ENCODE measurements around the gene SYTL4. TPM values are rescaled to one million over a fixed set of nuclear protein-coding genes. Genes with fewer than 3 reads are reported as not detected.
A peak's percentile ranks its signal among the peaks of the same experiment; 100 is the strongest.

The SYTL4 gene
- total and polyA plus RNA-seq, 4 donors = 5.2 to 26.2 (median 10.2) TPM

DNA sequence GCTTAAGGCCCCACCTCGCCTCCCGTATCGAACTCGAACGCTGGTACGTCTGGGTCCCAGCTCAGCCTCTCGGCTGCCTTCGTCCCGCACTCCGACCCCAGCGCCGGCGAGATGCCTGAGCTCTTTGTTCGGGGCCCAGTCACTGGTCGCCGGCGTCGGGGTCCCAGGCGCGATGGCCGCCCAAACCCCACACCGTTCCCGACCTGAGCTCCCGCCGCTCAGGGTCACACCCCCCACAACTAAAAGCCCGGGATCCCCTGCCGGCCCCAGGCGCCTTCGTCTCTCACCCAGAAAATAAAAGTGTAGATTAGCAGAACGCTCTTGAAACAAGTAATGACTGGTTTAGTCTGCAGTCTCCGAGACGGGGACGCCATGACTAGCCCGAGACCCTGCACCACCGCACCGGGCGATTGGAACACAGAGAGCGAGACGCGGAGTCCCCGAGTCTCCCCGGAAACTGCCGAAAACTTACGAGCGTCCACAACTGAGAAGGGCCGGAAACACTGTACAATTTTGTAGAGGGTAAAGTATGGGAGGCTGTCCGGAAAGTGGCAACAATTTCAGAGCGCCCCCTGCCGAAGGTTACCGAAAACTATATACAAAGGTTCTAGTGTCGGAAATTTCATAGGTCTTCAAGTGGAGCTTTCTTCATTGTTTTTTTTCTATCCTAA is 95.5 kb downstream of the SYTL4 start, which contains the start of gene TSPAN6:
Gene TSPAN6 (minus strand): TSS at position 486 of the 671 bp plus-strand sequence. CDS start 112 bp downstream, at position 374.
- peaks cover 0 to 2% (median 0%) of the 10 kb centered on the region in 4 donors for H3K4me1 ChIP-seq (ENCODE audit: control insufficient read depth in 4 of 4, insufficient read depth in 4 of 4, low read length in 3 of 4)
- TF ChIP-seq FOXA2 (IDR thresholded peaks at IDR 0.05) (no peak), JUND (IDR thresholded peaks at IDR 0.05) (peak in 1 of 2 donors; percentile 9), YY1 (IDR thresholded peaks at IDR 0.05) (peak; percentile 75), GABPA (IDR thresholded peaks at IDR 0.05 in 1 of 2, conservative IDR thresholded peaks at IDR 0.05 in 1 of 2) (peak; percentile 39 to 68), RAD21 (IDR thresholded peaks at IDR 0.05) (peak; percentile 60 to 73), HNF4A (conservative IDR thresholded peaks at IDR 0.05) (peak in 1 of 2 donors; percentile 17), RXRA (IDR thresholded peaks at IDR 0.05) (no peak), FOXA1 (IDR thresholded peaks at IDR 0.05) (no peak), SP1 (IDR thresholded peaks at IDR 0.05) (peak; percentile 20), EGR1 (IDR thresholded peaks at IDR 0.05; ENCODE audit: low read depth in 2 of 2) (peak in 1 of 2 donors; percentile 25), NR2F2 (IDR thresholded peaks at IDR 0.05) (peak; percentile 17), HNF4G (IDR thresholded peaks at IDR 0.05) (no peak), TAF1 (conservative IDR thresholded peaks at IDR 0.05) (no peak)
- TF ChIP-seq, protein P1, sequence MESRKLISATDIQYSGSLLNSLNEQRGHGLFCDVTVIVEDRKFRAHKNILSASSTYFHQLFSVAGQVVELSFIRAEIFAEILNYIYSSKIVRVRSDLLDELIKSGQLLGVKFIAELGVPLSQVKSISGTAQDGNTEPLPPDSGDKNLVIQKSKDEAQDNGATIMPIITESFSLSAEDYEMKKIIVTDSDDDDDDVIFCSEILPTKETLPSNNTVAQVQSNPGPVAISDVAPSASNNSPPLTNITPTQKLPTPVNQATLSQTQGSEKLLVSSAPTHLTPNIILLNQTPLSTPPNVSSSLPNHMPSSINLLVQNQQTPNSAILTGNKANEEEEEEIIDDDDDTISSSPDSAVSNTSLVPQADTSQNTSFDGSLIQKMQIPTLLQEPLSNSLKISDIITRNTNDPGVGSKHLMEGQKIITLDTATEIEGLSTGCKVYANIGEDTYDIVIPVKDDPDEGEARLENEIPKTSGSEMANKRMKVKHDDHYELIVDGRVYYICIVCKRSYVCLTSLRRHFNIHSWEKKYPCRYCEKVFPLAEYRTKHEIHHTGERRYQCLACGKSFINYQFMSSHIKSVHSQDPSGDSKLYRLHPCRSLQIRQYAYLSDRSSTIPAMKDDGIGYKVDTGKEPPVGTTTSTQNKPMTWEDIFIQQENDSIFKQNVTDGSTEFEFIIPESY (IDR thresholded peaks at IDR 0.05) = no peak
- TF ChIP-seq, protein P2, sequence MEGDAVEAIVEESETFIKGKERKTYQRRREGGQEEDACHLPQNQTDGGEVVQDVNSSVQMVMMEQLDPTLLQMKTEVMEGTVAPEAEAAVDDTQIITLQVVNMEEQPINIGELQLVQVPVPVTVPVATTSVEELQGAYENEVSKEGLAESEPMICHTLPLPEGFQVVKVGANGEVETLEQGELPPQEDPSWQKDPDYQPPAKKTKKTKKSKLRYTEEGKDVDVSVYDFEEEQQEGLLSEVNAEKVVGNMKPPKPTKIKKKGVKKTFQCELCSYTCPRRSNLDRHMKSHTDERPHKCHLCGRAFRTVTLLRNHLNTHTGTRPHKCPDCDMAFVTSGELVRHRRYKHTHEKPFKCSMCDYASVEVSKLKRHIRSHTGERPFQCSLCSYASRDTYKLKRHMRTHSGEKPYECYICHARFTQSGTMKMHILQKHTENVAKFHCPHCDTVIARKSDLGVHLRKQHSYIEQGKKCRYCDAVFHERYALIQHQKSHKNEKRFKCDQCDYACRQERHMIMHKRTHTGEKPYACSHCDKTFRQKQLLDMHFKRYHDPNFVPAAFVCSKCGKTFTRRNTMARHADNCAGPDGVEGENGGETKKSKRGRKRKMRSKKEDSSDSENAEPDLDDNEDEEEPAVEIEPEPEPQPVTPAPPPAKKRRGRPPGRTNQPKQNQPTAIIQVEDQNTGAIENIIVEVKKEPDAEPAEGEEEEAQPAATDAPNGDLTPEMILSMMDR (IDR thresholded peaks at IDR 0.05; ENCODE audit: low read depth, low read length, missing input control) = peak; percentile 52
- TF ChIP-seq, protein P3, sequence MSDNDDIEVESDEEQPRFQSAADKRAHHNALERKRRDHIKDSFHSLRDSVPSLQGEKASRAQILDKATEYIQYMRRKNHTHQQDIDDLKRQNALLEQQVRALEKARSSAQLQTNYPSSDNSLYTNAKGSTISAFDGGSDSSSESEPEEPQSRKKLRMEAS (IDR thresholded peaks at IDR 0.05) = no peak
- TF ChIP-seq, protein P4, sequence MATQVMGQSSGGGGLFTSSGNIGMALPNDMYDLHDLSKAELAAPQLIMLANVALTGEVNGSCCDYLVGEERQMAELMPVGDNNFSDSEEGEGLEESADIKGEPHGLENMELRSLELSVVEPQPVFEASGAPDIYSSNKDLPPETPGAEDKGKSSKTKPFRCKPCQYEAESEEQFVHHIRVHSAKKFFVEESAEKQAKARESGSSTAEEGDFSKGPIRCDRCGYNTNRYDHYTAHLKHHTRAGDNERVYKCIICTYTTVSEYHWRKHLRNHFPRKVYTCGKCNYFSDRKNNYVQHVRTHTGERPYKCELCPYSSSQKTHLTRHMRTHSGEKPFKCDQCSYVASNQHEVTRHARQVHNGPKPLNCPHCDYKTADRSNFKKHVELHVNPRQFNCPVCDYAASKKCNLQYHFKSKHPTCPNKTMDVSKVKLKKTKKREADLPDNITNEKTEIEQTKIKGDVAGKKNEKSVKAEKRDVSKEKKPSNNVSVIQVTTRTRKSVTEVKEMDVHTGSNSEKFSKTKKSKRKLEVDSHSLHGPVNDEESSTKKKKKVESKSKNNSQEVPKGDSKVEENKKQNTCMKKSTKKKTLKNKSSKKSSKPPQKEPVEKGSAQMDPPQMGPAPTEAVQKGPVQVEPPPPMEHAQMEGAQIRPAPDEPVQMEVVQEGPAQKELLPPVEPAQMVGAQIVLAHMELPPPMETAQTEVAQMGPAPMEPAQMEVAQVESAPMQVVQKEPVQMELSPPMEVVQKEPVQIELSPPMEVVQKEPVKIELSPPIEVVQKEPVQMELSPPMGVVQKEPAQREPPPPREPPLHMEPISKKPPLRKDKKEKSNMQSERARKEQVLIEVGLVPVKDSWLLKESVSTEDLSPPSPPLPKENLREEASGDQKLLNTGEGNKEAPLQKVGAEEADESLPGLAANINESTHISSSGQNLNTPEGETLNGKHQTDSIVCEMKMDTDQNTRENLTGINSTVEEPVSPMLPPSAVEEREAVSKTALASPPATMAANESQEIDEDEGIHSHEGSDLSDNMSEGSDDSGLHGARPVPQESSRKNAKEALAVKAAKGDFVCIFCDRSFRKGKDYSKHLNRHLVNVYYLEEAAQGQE (IDR thresholded peaks at IDR 0.05) = peak; percentile 31
- TF ChIP-seq, protein P5, sequence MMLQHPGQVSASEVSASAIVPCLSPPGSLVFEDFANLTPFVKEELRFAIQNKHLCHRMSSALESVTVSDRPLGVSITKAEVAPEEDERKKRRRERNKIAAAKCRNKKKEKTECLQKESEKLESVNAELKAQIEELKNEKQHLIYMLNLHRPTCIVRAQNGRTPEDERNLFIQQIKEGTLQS (IDR thresholded peaks at IDR 0.05) = no peak
- peaks cover under 1 to 4% (median 2%) of the 10 kb centered on the region in 4 donors for H3K36me3 ChIP-seq (ENCODE audit: control insufficient read depth in 4 of 4, insufficient read depth in 3 of 4, low read depth in 1 of 4, low read length in 3 of 4)
- peak within 1 kb of the TSS; percentile 43 to 82 (median 71) for H3K4me3 ChIP-seq (ENCODE audit: low read depth in 1 of 3, low read length in 3 of 3)
- no peaks in the 10 kb centered on the region for H3K9me3 ChIP-seq (ENCODE audit: control insufficient read depth in 4 of 4, low read length in 3 of 4)
- WGBS = under 1% methylated on average over 51 of the region's 51 CpGs
- DNase-seq (ENCODE audit: low spot score) = peak; percentile 78
- no peaks in the 10 kb centered on the region for H3K27me3 ChIP-seq (ENCODE audit: control insufficient read depth in 4 of 4, insufficient read depth in 4 of 4, low read length in 3 of 4)
- H3K27ac ChIP-seq (ENCODE audit: low read depth in 1 of 2, low read length in 2 of 2) = peak within 1 kb of the TSS; percentile 58 to 67
- peak within 1 kb of the TSS; percentile 42 to 74 for H3K9ac ChIP-seq (ENCODE audit: low read depth in 1 of 2, low read length in 2 of 2)
